ENCODE data around the gene KCNN1.

Gene KCNN1

DNA sequence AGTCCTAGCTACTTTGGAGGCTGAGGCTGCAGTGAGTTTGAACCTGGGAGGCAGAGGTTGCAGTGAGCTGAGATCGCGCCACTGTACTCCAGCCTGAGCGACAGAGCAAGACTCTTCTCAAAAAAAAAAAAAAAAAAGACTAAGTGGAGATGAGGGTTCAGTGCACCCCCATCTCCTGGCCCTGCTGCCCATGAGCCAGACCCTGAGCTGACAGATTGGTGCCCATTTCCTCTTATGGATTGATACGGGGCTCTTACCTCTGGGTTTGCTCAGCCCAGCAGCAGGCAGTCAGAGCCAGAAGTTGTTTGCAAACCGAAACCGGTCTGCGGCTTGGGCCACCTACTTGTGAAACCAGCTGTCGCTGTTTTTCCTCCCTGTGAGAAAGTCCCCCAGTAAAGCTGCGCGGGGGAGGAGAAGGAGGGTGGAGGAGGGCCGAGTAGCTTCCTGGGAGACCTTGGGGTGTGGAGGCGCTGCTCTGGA is 78.0 kb downstream of the KCNN1 start:
- H3K9me3 ChIP-seq (ENCODE audit: control insufficient read depth, low read length), result no peaks in the 10 kb centered on the region
- no peak overlapping the region for H3K4me3 ChIP-seq (ENCODE audit: extremely low read depth, insufficient read depth, low read length, poor library complexity, severe bottlenecking)
- no peaks in the 10 kb centered on the region for H3K4me1 ChIP-seq (ENCODE audit: control insufficient read depth, insufficient read depth, low read length, poor library complexity, severe bottlenecking)
- WGBS, 2 experiments (ENCODE audit: insufficient coverage in 2 of 2), result 42 to 66% methylated on average over 2 to 9 of the region's 12 CpGs
- no peak overlapping the region for H3K27ac ChIP-seq (ENCODE audit: low read depth, low read length, severe bottlenecking)
- no peaks in the 10 kb centered on the region for H3K36me3 ChIP-seq (ENCODE audit: control insufficient read depth, insufficient read depth, low read length)

DNA sequence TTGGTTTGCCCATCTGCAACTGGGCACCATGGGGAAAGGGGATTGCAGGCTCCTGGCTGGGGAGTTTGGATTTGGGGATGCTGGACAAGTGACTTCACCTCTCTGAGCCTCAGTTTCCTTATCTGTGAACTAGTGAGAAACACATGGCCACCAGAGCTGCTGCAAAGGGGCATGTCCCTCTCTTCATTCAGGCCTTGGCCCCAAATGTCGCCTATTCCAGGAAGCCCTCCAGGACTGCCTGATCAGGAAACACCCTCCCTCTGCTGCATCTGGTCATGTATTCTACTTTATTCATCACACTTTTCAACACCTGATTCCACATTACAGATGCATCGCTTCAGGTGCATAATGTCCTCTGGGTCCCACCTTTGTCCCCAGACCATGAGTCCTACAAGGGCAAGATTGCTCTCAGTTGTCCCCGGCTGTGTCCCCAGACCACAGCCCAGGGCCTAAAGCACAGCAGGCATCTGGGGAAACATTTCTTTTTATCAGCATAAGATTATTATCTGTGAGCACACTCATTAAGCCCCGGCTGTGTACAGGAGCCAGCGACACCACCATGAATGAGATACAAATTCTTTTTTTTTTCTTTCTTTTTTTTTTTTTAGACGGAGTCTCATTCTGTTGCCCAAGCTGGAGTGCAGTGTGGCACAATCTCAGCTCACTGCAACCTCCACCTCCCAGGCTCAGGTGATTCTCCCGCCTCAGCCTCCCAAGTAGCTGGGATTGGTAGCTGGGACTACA is 78.6 kb downstream of the KCNN1 start:
- Histone ChIP-seq H3K4me3 (ENCODE audit: extremely low read depth, insufficient read depth, low read length, poor library complexity, severe bottlenecking) (no peak overlapping the region), H3K9me3 (ENCODE audit: control insufficient read depth, low read length) (no peaks in the 10 kb centered on the region), H3K36me3 (ENCODE audit: control insufficient read depth, insufficient read depth, low read length) (no peaks in the 10 kb centered on the region), H3K27ac (ENCODE audit: low read depth, low read length, severe bottlenecking) (no peak overlapping the region), H3K4me1 (ENCODE audit: control insufficient read depth, insufficient read depth, low read length, poor library complexity, severe bottlenecking) (no peaks in the 10 kb centered on the region)
- WGBS, 2 experiments (ENCODE audit: insufficient coverage in 2 of 2), result 94 to 95% methylated on average over 5 to 6 of the region's 7 CpGs

- WGBS, 2 experiments (ENCODE audit: insufficient coverage in 2 of 2), result 84 to 89% methylated on average over 13 to 14 of the region's 14 CpGs
- no peaks in the 10 kb centered on the region for H3K9me3 ChIP-seq (ENCODE audit: control insufficient read depth, low read length)
- H3K27ac ChIP-seq (ENCODE audit: low read depth, low read length, severe bottlenecking), result no peak overlapping the region
- no peak overlapping the region for H3K4me3 ChIP-seq (ENCODE audit: extremely low read depth, insufficient read depth, low read length, poor library complexity, severe bottlenecking)
- H3K36me3 ChIP-seq (ENCODE audit: control insufficient read depth, insufficient read depth, low read length), result no peaks in the 10 kb centered on the region
- no peaks in the 10 kb centered on the region for H3K4me1 ChIP-seq (ENCODE audit: control insufficient read depth, insufficient read depth, low read length, poor library complexity, severe bottlenecking)
Observed at GRCh38 chr19:18046059-18046718, 79.3 kb downstream of the KCNN1 start.

DNA sequence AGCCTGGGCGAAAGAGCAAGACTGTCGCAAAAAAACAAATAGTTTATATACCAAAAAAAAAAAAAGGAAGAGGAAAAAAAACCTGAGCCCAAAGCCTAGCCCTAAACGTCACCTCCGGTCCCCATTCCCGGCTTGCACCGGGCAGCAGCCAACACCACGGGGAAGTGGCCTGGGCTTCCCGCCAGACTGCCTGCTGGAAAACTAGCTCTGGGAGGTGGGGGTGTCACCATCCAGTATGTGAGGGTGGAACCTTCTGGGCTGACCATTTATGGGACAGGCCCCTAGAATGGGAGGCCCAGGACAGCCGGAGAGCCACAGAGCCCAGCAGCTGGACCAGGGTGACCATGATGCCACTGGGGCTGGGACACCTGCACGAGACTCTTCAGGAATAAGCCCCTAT is 82.5 kb downstream of the KCNN1 start:
- Histone ChIP-seq H3K9me3 (ENCODE audit: control insufficient read depth, low read length) (no peaks in the 10 kb centered on the region), H3K36me3 (ENCODE audit: control insufficient read depth, insufficient read depth, low read length) (no peaks in the 10 kb centered on the region), H3K4me3 (ENCODE audit: extremely low read depth, insufficient read depth, low read length, poor library complexity, severe bottlenecking) (no peak overlapping the region), H3K4me1 (ENCODE audit: control insufficient read depth, insufficient read depth, low read length, poor library complexity, severe bottlenecking) (no peaks in the 10 kb centered on the region), H3K27ac (ENCODE audit: low read depth, low read length, severe bottlenecking) (no peak overlapping the region)
- 82 to 94% methylated on average over 7 to 8 of the region's 10 CpGs for WGBS, 2 experiments (ENCODE audit: insufficient coverage in 2 of 2)

Data from mesodermal cell (in vitro differentiated cells).